ENCODE data around the gene MYL12A. TPM values are rescaled to one million over a fixed set of nuclear protein-coding genes. Genes with fewer than 3 reads are reported as not detected.

MYL12A gene
- total and polyA plus RNA-seq, 2 donors (not counting 3 experiments of a cell fraction or from before 2014, with no cell fraction given) = 597 to 796 TPM

DNA sequence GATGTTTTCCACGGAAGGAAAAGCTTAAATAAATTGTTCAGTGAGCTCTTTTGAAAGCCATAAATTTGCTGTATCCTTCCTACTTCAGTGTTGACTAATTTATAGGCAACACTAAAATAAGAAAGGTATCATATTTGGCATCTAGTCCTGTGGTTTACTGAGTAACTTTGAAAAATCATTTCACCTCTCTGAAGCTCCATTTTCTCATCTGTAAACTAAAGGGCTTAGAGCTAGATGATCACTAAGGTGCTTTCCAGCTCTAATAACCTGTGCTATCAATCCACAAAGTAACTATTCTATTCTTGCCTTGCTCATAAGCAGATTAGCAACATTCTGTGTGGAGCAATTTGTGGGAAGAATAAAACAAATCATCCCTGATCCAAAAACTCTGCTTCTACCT lies 24.2 kb upstream of the MYL12A start:
- Histone ChIP-seq H3K9ac (replicated peaks; ENCODE audit: extremely low read depth, insufficient read depth, low read length) (no peak overlapping the region), H3K27ac (ENCODE audit: insufficient read depth, low read depth, low read length) (no peak overlapping the region), H3K9me1 (replicated peaks; ENCODE audit: control insufficient read depth, extremely low read depth, insufficient read depth, low read length) (no peaks in the 10 kb centered on the region), H3K4me3 (replicated peaks in 1 of 3; ENCODE audit: insufficient read depth in 1 of 3, low read depth in 1 of 3, low read length in 3 of 3) (no peak overlapping the region), H3K4me2 (ENCODE audit: insufficient read depth, low read length) (no peak overlapping the region), H3K36me3 (ENCODE audit: control insufficient read depth in 2 of 2, extremely low read depth in 1 of 2, insufficient read depth in 2 of 2, low read length in 2 of 2) (no peaks in the 10 kb centered on the region), H3K79me2 (ENCODE audit: control insufficient read depth, insufficient read depth, low read length) (no peaks in the 10 kb centered on the region), H3K9me3 (replicated peaks; ENCODE audit: control insufficient read depth, insufficient read depth, low read length) (no peaks in the 10 kb centered on the region), H3K27me3 (ENCODE audit: control insufficient read depth in 2 of 2, insufficient read depth in 2 of 2, low read length in 2 of 2) (peaks cover 3 to 4% of the 10 kb centered on the region in 2 experiments), H2AFZ (ENCODE audit: low read depth, low read length) (no peak overlapping the region), H4K20me1 (replicated peaks; ENCODE audit: control insufficient read depth, extremely low read depth, insufficient read depth, low read length) (no peaks in the 10 kb centered on the region), H3K4me1 (ENCODE audit: control insufficient read depth, extremely low read depth, insufficient read depth, low read length) (no peaks in the 10 kb centered on the region)
- no TSS peak for BruUV-seq (replicated peaks)
- intact Hi-C loops (cut with micrococcal nuclease) = no loop called here
- DNase-seq (ENCODE audit: low read depth, low spot score) (no peak), FAIRE-seq (no peak)
- dilution Hi-C loops (cut with MboI; ENCODE audit: extremely low pct_ligation_motif_present, low sequenced_read_pairs) = no loop called here
- POLR2A ChIA-PET = no interaction called here
- TF ChIP-seq POLR2AphosphoS5 (IDR thresholded peaks at IDR 0.05; ENCODE audit: insufficient read depth, low read depth, low read length) (no peak), EZH2 (IDR thresholded peaks at IDR 0.05; ENCODE audit: borderline replicate concordance, low read depth, low read length, severe bottlenecking) (no peak), FOS (IDR thresholded peaks at IDR 0.05; ENCODE audit: borderline replicate concordance, insufficient read depth, low read length) (no peak), GATA2 (IDR thresholded peaks at IDR 0.05; ENCODE audit: insufficient read depth, insufficient read length, low read depth, low read length) (no peak), MYC (IDR thresholded peaks at IDR 0.05; ENCODE audit: low read depth, low read length) (no peak), POLR2A (IDR thresholded peaks at IDR 0.05; ENCODE audit: low read depth, low read length) (no peak), JUN (IDR thresholded peaks at IDR 0.05; ENCODE audit: borderline replicate concordance, insufficient read depth, insufficient read length, low read depth) (no peak)
- TF ChIP-seq, protein P1, sequence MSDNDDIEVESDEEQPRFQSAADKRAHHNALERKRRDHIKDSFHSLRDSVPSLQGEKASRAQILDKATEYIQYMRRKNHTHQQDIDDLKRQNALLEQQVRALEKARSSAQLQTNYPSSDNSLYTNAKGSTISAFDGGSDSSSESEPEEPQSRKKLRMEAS (IDR thresholded peaks at IDR 0.05; ENCODE audit: insufficient read depth, insufficient read length) = no peak
- TF ChIP-seq, protein P2, sequence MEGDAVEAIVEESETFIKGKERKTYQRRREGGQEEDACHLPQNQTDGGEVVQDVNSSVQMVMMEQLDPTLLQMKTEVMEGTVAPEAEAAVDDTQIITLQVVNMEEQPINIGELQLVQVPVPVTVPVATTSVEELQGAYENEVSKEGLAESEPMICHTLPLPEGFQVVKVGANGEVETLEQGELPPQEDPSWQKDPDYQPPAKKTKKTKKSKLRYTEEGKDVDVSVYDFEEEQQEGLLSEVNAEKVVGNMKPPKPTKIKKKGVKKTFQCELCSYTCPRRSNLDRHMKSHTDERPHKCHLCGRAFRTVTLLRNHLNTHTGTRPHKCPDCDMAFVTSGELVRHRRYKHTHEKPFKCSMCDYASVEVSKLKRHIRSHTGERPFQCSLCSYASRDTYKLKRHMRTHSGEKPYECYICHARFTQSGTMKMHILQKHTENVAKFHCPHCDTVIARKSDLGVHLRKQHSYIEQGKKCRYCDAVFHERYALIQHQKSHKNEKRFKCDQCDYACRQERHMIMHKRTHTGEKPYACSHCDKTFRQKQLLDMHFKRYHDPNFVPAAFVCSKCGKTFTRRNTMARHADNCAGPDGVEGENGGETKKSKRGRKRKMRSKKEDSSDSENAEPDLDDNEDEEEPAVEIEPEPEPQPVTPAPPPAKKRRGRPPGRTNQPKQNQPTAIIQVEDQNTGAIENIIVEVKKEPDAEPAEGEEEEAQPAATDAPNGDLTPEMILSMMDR (IDR thresholded peaks at IDR 0.05; ENCODE audit: extremely low read depth in 1 of 2, insufficient read depth in 1 of 2, low read depth in 1 of 2, low read length in 2 of 2) = no peak
- CTCF ChIA-PET = no interaction called here
